HG03342 (cell line): ENCODE measurements around the gene GPC3.
A peak's percentile ranks its signal among the peaks of the same experiment; 100 is the strongest.

Experiments
- ATAC-seq: cut with Tn5 transposase; IDR thresholded peaks from one replicate; pipeline ENCODE4 v1.9.1; 2021; ENCODE audit warnings: mild to moderate bottlenecking, moderate library complexity; ENCODE audit not compliant: unreplicated experiment

The GPC3 gene

DNA sequence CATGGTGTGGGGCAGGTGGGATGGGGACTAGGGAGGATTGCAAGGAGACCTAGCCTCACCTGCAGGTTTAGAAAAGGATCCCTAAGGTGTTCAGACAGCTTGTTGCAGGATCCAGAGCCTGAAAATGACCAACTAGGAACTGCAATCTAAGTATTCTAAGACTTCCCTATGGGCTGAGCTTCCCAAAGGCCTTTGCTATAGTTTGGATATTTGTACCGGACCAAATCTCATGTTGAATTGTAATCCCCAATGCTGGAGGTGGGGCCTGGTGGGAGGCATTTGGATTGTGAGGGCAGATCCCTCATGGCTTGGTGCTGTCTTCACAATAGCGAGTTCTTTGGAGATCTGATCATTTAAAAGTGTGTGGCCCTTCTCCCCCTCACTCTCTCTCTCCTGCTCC is 52.1 kb downstream of the GPC3 start:
- ATAC-seq, result no peak

- ATAC-seq, result no peak
Measured at GRCh38 chrX:133929836-133930464, 55.4 kb downstream of the GPC3 start.

GRCh38 chrX:133928365-133928764 is 57.0 kb downstream of the GPC3 start:
- no peak for ATAC-seq

GRCh38 chrX:133926809-133927208 is 58.6 kb downstream of the GPC3 start:
- no peak for ATAC-seq

GRCh38 chrX:133926099-133926498 is 59.3 kb downstream of the GPC3 start:
- no peak for ATAC-seq

DNA sequence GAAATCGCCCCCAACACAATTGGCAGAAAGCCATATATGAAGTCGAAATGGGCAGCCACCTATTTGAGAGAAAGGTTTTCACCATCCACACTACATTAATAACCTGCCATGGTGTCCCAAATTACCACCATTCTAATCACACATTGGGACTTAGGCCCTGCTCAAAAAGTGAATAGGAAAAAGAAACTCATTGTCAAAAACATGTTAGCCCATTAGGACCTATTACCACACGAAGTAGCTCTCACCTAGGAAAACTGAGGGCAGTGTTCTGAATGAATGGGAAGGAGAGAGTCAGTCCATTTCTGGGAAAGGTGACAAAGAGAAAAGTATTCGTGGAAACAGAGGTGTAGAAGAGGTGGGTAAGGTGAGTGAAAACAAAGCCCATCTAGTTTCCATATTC is 60.8 kb downstream of the GPC3 start:
- ATAC-seq, result no peak

- ATAC-seq, result no peak
Measured at GRCh38 chrX:133923548-133923947, 61.8 kb downstream of the GPC3 start.

GRCh38 chrX:133923113-133923512 is 62.3 kb downstream of the GPC3 start:
- ATAC-seq, result peak; percentile 62

GRCh38 chrX:133922390-133922771 is 63.0 kb downstream of the GPC3 start:
- ATAC-seq, result no peak

DNA sequence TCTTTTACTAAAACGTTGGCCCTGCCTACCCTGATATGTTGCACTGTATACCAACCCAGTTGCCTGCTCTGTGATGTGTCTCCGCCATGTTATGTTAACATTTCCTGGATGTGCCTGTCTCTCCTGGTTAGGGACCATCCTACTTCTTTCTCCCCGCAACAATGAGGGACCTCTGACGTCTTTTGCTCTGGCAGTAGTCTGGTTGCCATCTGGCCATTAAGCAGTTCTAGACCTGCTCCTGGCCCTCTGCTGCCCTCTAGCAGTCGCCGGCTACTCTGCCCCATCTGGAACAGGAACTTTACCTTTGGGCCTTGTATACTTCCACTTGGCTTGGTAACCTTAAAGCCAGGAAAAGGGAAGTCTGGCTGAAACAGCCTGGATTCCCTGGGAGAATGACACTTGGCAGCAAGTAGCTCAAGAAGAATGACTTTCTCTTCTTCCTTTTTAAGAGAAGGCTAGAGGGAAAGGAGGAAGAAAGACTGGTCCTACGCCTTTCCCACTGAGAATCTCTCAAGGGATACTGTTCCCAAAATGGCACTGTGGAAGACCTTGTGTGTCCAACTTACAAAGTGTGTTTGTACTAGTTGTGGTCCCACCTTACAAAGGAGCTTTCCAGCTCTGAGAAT is 63.5 kb downstream of the GPC3 start:
- ATAC-seq, result no peak

GRCh38 chrX:133921086-133921485 is 64.3 kb downstream of the GPC3 start:
- ATAC-seq, result no peak

DNA sequence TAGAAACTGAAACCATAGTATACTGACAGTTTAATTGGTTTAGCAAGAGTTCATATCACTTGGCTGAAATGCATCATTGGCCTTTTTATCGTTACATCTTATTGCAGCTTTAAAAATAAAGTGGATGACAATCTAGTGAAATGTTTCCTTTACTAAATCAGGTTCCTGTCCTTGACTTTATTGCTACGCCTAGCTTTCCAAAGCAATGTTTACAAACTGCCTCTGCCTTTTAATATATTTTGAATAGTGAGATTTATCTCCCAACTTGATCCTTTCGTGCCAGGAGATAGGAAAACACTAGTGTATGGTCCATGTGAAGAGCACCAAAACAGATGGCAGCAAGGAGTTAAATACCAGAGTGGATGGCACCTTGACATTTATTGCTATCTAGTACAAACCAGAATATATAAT is 67.0 kb downstream of the GPC3 start:
- ATAC-seq, result no peak

GRCh38 chrX:133916984-133917722 is 68.2 kb downstream of the GPC3 start:
- ATAC-seq, result no peak

DNA sequence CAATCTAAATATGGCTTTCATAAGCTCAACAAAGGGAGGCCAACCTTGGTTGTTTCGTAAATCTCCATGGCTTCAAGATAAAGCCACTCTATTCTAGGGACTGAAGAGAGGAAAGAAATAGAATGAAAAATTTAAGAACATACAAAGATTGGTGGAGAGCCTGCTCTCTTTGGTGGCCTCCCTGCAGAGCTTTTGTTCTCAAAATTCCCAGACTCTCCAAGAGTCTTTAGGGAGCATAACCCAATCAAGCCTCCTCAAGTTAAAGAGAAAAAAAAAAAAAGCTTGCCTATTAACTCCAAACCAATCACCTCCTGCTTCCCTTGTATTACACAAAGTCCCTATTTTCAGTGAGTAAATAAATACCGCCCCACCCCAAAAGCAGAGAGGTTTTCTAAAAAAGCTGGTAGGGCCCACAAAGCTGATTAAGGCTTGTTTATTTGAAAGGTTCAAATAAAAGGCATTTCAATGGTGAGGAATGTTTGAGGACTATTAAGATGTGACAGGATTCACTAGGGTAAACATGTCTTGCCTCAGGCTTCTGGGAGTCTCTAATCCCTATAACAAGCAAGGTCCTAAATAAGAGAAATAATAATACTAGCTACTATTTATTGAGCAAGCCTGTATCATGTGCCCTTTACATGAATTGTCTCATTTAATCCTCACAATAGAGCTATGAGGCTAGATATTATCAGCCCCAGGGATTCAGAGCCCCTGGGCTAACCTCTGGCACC is 71.6 kb downstream of the GPC3 start:
- no peak for ATAC-seq

GRCh38 chrX:133913009-133913408 is 72.4 kb downstream of the GPC3 start:
- ATAC-seq, result no peak

- no peak for ATAC-seq
Measured at GRCh38 chrX:133911825-133912495, 73.4 kb downstream of the GPC3 start.

- ATAC-seq, result no peak
Measured at GRCh38 chrX:133910539-133910938, 74.9 kb downstream of the GPC3 start.

- ATAC-seq, result no peak
Measured at GRCh38 chrX:133909888-133910287, 75.5 kb downstream of the GPC3 start.

- no peak for ATAC-seq
Measured at GRCh38 chrX:133908223-133908955, 77.0 kb downstream of the GPC3 start.

GRCh38 chrX:133907606-133908005 is 77.8 kb downstream of the GPC3 start:
- ATAC-seq, result no peak
